ENCODE data around the gene LACTB. TPM values are rescaled to one million over a fixed set of nuclear protein-coding genes. Genes with fewer than 3 reads are reported as not detected.
A peak's percentile ranks its signal among the peaks of the same experiment; 100 is the strongest.

Gene LACTB
- total RNA-seq, 2 experiments from 2014 or later: 6.9 to 7.9 TPM

- no peak overlapping the region for H3K27ac Mint-ChIP-seq
- CTCF ChIA-PET: interaction anchor here (0.7 to 2.2 kb wide), 2 partner anchors 11 to 29 kb away, joined by 3 to 6 read pairs; no protein-coding TSS in a partner anchor
- no peak for DNase-seq
- POLR2A ChIA-PET: no interaction called here
- H3K4me1 Mint-ChIP-seq: peaks cover 32% of the 10 kb centered on the region
- H3K4me3 Mint-ChIP-seq: peak overlapping the region; percentile 95
- no peaks in the 10 kb centered on the region for H3K27me3 Mint-ChIP-seq
- H3K36me3 Mint-ChIP-seq (ENCODE audit: low read depth): peaks cover 40% of the 10 kb centered on the region
- peaks cover 4% of the 10 kb centered on the region for H3K9me3 Mint-ChIP-seq
Measured at GRCh38 chr15:63155486-63155885, 33.8 kb downstream of the LACTB start.

GRCh38 chr15:63156086-63156710 lies 34.5 kb downstream of the LACTB start:
- Mint-ChIP-seq H3K4me1 (peaks cover 32% of the 10 kb centered on the region), H3K9me3 (peaks cover 4% of the 10 kb centered on the region), H3K27ac (peak overlapping the region; percentile 98), H3K4me3 (peak overlapping the region; percentile 95), H3K27me3 (no peaks in the 10 kb centered on the region), H3K36me3 (ENCODE audit: low read depth) (peaks cover 38% of the 10 kb centered on the region)
- ChIA-PET POLR2A (interaction anchor here (1.3 kb wide), 1 partner anchor 36 kb away, joined by 7 read pairs; no protein-coding TSS in a partner anchor), CTCF (interaction anchor here (0.7 to 2.2 kb wide), 3 partner anchors 10 to 36 kb away, joined by 3 to 6 read pairs (median 6); no protein-coding TSS in a partner anchor)
- no peak for DNase-seq

- Mint-ChIP-seq H3K27ac (peak overlapping the region; percentile 98), H3K4me1 (peaks cover 29% of the 10 kb centered on the region), H3K9me3 (peaks cover 3% of the 10 kb centered on the region), H3K36me3 (ENCODE audit: low read depth) (peaks cover 34% of the 10 kb centered on the region), H3K27me3 (no peaks in the 10 kb centered on the region), H3K4me3 (peak overlapping the region; percentile 95)
- peak; percentile 20 for DNase-seq
- ChIA-PET POLR2A (interaction anchor here (0.6 to 1.3 kb wide), 3 partner anchors 30 to 82 kb away, joined by 3 to 7 read pairs (median 5); no protein-coding TSS in a partner anchor), CTCF (interaction anchor here (0.6 to 2.2 kb wide), 5 partner anchors 10 to 111 kb away, joined by 3 to 10 read pairs (median 6); no protein-coding TSS in a partner anchor)
Measured at GRCh38 chr15:63156755-63157117, 35.1 kb downstream of the LACTB start.

GRCh38 chr15:63157118-63157843 lies 35.6 kb downstream of the LACTB start, which contains the start of gene RPS27L:
Gene RPS27L, minus strand, starts transcription at chr15:63157477. Its CDS starts 72 bp downstream, at chr15:63157405.
- peaks cover 3% of the 10 kb centered on the region for H3K9me3 Mint-ChIP-seq
- peak within 1 kb of the TSS; percentile 95 for H3K4me3 Mint-ChIP-seq
- ChIA-PET POLR2A (interaction anchor here (0.6 to 1.3 kb wide), 3 partner anchors 29 to 82 kb away, joined by 3 to 7 read pairs (median 5); no protein-coding TSS in a partner anchor), CTCF (interaction anchor here (0.6 to 2.2 kb wide), 6 partner anchors 9 to 137 kb away, joined by 3 to 10 read pairs (median 5); no protein-coding TSS in a partner anchor)
- peak within 1 kb of the TSS; percentile 98 for H3K27ac Mint-ChIP-seq
- H3K27me3 Mint-ChIP-seq: no peaks in the 10 kb centered on the region
- H3K36me3 Mint-ChIP-seq (ENCODE audit: low read depth): peaks cover 31% of the 10 kb centered on the region
- H3K4me1 Mint-ChIP-seq: peaks cover 28% of the 10 kb centered on the region
- DNase-seq: peak; percentile 94

GRCh38 chr15:63157891-63158431 lies 36.3 kb downstream of the LACTB start:
- POLR2A ChIA-PET: interaction anchor here (0.9 to 1.3 kb wide), 2 partner anchors 34 to 81 kb away, joined by 3 to 7 read pairs; no protein-coding TSS in a partner anchor
- DNase-seq: peak; percentile 46
- H3K4me3 Mint-ChIP-seq: peak overlapping the region; percentile 95
- H3K27me3 Mint-ChIP-seq: no peaks in the 10 kb centered on the region
- H3K27ac Mint-ChIP-seq: peak overlapping the region; percentile 92
- CTCF ChIA-PET: interaction anchor here (1.0 to 2.2 kb wide), 4 partner anchors 9 to 137 kb away, joined by 3 to 6 read pairs (median 5); no protein-coding TSS in a partner anchor
- H3K9me3 Mint-ChIP-seq: peaks cover 3% of the 10 kb centered on the region
- peaks cover 23% of the 10 kb centered on the region for H3K4me1 Mint-ChIP-seq
- peaks cover 25% of the 10 kb centered on the region for H3K36me3 Mint-ChIP-seq (ENCODE audit: low read depth)

GRCh38 chr15:63160638-63161037 lies 39.0 kb downstream of the LACTB start:
- POLR2A ChIA-PET: no interaction called here
- peaks cover 10% of the 10 kb centered on the region for H3K4me1 Mint-ChIP-seq
- CTCF ChIA-PET: no interaction called here
- H3K36me3 Mint-ChIP-seq (ENCODE audit: low read depth): peaks cover 11% of the 10 kb centered on the region
- H3K9me3 Mint-ChIP-seq: peaks cover 3% of the 10 kb centered on the region
- DNase-seq: no peak
- no peak overlapping the region for H3K27ac Mint-ChIP-seq
- no peaks in the 10 kb centered on the region for H3K27me3 Mint-ChIP-seq
- H3K4me3 Mint-ChIP-seq: no peak overlapping the region

- Mint-ChIP-seq H3K4me3 (no peak overlapping the region), H3K36me3 (ENCODE audit: low read depth) (no peaks in the 10 kb centered on the region), H3K27ac (no peak overlapping the region), H3K4me1 (peaks cover 3% of the 10 kb centered on the region), H3K9me3 (peaks cover 3% of the 10 kb centered on the region), H3K27me3 (no peaks in the 10 kb centered on the region)
- CTCF ChIA-PET: no interaction called here
- POLR2A ChIA-PET: no interaction called here
- DNase-seq: no peak
Measured at GRCh38 chr15:63163217-63163616, 41.6 kb downstream of the LACTB start.

- Mint-ChIP-seq H3K9me3 (no peaks in the 10 kb centered on the region), H3K27ac (no peak overlapping the region), H3K27me3 (no peaks in the 10 kb centered on the region), H3K4me3 (no peak overlapping the region), H3K4me1 (peaks cover 2% of the 10 kb centered on the region), H3K36me3 (ENCODE audit: low read depth) (no peaks in the 10 kb centered on the region)
- ChIA-PET POLR2A (no interaction called here), CTCF (interaction anchor here (1.3 kb wide), 1 partner anchor 16 kb away, joined by 3 read pairs; no protein-coding TSS in a partner anchor)
- no peak for DNase-seq
Measured at GRCh38 chr15:63165166-63165859, 43.7 kb downstream of the LACTB start.

GRCh38 chr15:63166219-63166618 lies 44.6 kb downstream of the LACTB start:
- H3K9me3 Mint-ChIP-seq: no peaks in the 10 kb centered on the region
- H3K27ac Mint-ChIP-seq: no peak overlapping the region
- H3K4me3 Mint-ChIP-seq: no peak overlapping the region
- H3K36me3 Mint-ChIP-seq (ENCODE audit: low read depth): no peaks in the 10 kb centered on the region
- no peak for DNase-seq
- CTCF ChIA-PET: interaction anchor here (0.8 to 1.8 kb wide), 5 partner anchors 9 to 126 kb away, joined by 3 to 6 read pairs (median 4); partner anchors contain the start of gene RPS27L
- peaks cover 2% of the 10 kb centered on the region for H3K4me1 Mint-ChIP-seq
- no peaks in the 10 kb centered on the region for H3K27me3 Mint-ChIP-seq
- POLR2A ChIA-PET: interaction anchor here (0.6 kb wide), 1 partner anchor 112 kb away, joined by 3 read pairs; no protein-coding TSS in a partner anchor

- H3K36me3 Mint-ChIP-seq (ENCODE audit: low read depth): no peaks in the 10 kb centered on the region
- DNase-seq: no peak
- H3K9me3 Mint-ChIP-seq: no peaks in the 10 kb centered on the region
- H3K27me3 Mint-ChIP-seq: no peaks in the 10 kb centered on the region
- ChIA-PET POLR2A (no interaction called here), CTCF (no interaction called here)
- H3K27ac Mint-ChIP-seq: no peak overlapping the region
- H3K4me1 Mint-ChIP-seq: peaks cover 2% of the 10 kb centered on the region
- no peak overlapping the region for H3K4me3 Mint-ChIP-seq
Measured at GRCh38 chr15:63169788-63170187, 48.1 kb downstream of the LACTB start.

- H3K27me3 Mint-ChIP-seq: no peaks in the 10 kb centered on the region
- ChIA-PET CTCF (interaction anchor here (1.0 to 1.3 kb wide), 3 partner anchors 17 to 83 kb away, joined by 3 read pairs; partner anchors contain the start of gene RAB8B), POLR2A (no interaction called here)
- H3K4me3 Mint-ChIP-seq: no peak overlapping the region
- DNase-seq: no peak
- H3K36me3 Mint-ChIP-seq (ENCODE audit: low read depth): no peaks in the 10 kb centered on the region
- H3K4me1 Mint-ChIP-seq: peaks cover 4% of the 10 kb centered on the region
- no peak overlapping the region for H3K27ac Mint-ChIP-seq
- no peaks in the 10 kb centered on the region for H3K9me3 Mint-ChIP-seq
Measured at GRCh38 chr15:63172376-63172775, 50.7 kb downstream of the LACTB start.

GRCh38 chr15:63172851-63173451 lies 51.3 kb downstream of the LACTB start:
- CTCF ChIA-PET: interaction anchor here (1.0 to 1.3 kb wide), 3 partner anchors 16 to 82 kb away, joined by 3 read pairs; partner anchors contain the start of gene RAB8B

More at GRCh38 chr15:63172851-63173451, 51.3 kb downstream of the LACTB start:
- DNase-seq: no peak
- Mint-ChIP-seq H3K4me1 (peaks cover 6% of the 10 kb centered on the region), H3K36me3 (ENCODE audit: low read depth) (no peaks in the 10 kb centered on the region), H3K9me3 (no peaks in the 10 kb centered on the region), H3K27me3 (no peaks in the 10 kb centered on the region), H3K27ac (no peak overlapping the region), H3K4me3 (no peak overlapping the region)
- POLR2A ChIA-PET: no interaction called here

All from activated CD4-positive, alpha-beta T cell treated with anti-CD3 and anti-CD28 coated beads, Interleukin-2, amount 10 ng/mL, durations not matched to agents 7 days and 5 days (primary cell).